Vagina (tissue), 2 donors: ENCODE data around the gene KDELR3. TPM values are rescaled to one million over a fixed set of nuclear protein-coding genes. Genes with fewer than 3 reads are reported as not detected.

Source experiments
- DNase-seq, 2 donors: peaks; one replicate each; pipeline ENCODE4 v3.0.0-alpha.2; 2017; ENCODE audit errors: extremely low spot score in 2 of 2
- H3K27ac ChIP-seq: fragments of 200-600 bp; sonication (generic); one replicate; pipeline ENCODE4 v1.5.1; 2019
- H3K27me3 ChIP-seq: fragments of 200-600 bp; sonication (generic); one replicate; pipeline ENCODE4 v1.5.1; 2019
- H3K36me3 ChIP-seq, 2 donors: fragments of 200-600 bp; sonication (generic); one replicate each; pipeline ENCODE4 v1.5.1; 2017 to 2019
- H3K4me1 ChIP-seq: fragments of 200-600 bp; sonication (generic); one replicate; pipeline ENCODE4 v1.5.1; 2019
- H3K4me3 ChIP-seq, 2 donors: fragments of 200-600 bp; sonication (generic); 1 replicate in 1 of 2; 2 replicates in 1 of 2; pipeline ENCODE4 v1.5.1; 2016 to 2019
- H3K9me3 ChIP-seq: fragments of 200-600 bp; sonication (generic); one replicate; pipeline ENCODE4 v1.5.1; 2019
- CTCF ChIP-seq, 3 experiments: fragments of 450-650 bp in 2 of 3; fragments of 200-600 bp in 1 of 3; sonication (generic) in 1 of 3; IDR thresholded peaks; one replicate each; pipeline ENCODE4 v1.5.1; 2017 to 2019; ENCODE audit warnings: antibody characterized with exemption in 3 of 3, mild to moderate bottlenecking in 2 of 3, moderate library complexity in 2 of 3
- POLR2A ChIP-seq, 2 donors: fragments of 450-650 bp; IDR thresholded peaks; one replicate each; pipeline ENCODE4 v1.6.1; 2017; ENCODE audit warnings: antibody characterized with exemption in 2 of 2, mild to moderate bottlenecking in 2 of 2, moderate library complexity in 2 of 2
- POLR2AphosphoS5 ChIP-seq, 2 donors: sonication (generic); formaldehyde crosslinking; IDR thresholded peaks; one replicate each; pipeline ENCODE4 v1.9.0; 2017; ENCODE audit warnings: antibody characterized with exemption in 2 of 2, mild to moderate bottlenecking in 2 of 2, low read depth in 1 of 2; ENCODE audit not compliant: insufficient read depth in 1 of 2
- intact Hi-C: fragments of 100-400 bp; cut with DNase I; formaldehyde crosslinking; loops from one replicate; pipeline ENCODE4 v1.15.1; 2023
- total RNA-seq: library from RNA; depleted of rRNA; stranded (reverse); fragments of >200 nt; gene quantifications from one replicate; pipeline ENCODE4 v1.2.3, GENCODE V29; 2016

Gene KDELR3
- total RNA-seq, 1 donor from 2014 or later: 3.9 TPM

GRCh38 chr22:38531251-38531938 is 63.5 kb downstream of the KDELR3 start:
- no peaks in the 10 kb centered on the region for H3K27me3 ChIP-seq
- TF ChIP-seq CTCF (IDR thresholded peaks at IDR 0.05) (no peak), POLR2AphosphoS5 (IDR thresholded peaks at IDR 0.05; ENCODE audit: insufficient read depth in 1 of 2, low read depth in 1 of 2) (no peak), POLR2A (IDR thresholded peaks at IDR 0.05) (no peak)
- DNase-seq: no peak
- intact Hi-C loops: no loop called here
- no peaks in the 10 kb centered on the region for H3K4me1 ChIP-seq
- H3K27ac ChIP-seq: no peak overlapping the region
- H3K36me3 ChIP-seq: no peaks in the 10 kb centered on the region
- no peaks in the 10 kb centered on the region for H3K9me3 ChIP-seq
- H3K4me3 ChIP-seq: no peak overlapping the region

Other genes starting within 250 kb of the KDELR3 start
- 50.8 TPM for gene TMEM184B, start 195.1 kb upstream of the KDELR3 start, total RNA-seq
- 162 TPM for gene CSNK1E, start 150.7 kb upstream of the KDELR3 start, total RNA-seq
- gene KCNJ4, start 12.9 kb upstream of the KDELR3 start, total RNA-seq: not detected
- 1,042 TPM for gene DDX17, start 38.2 kb downstream of the KDELR3 start, total RNA-seq
- gene DMC1, start 102.1 kb downstream of the KDELR3 start, total RNA-seq: 12.3 TPM
- 0.25 TPM for gene FAM227A, start 188.3 kb downstream of the KDELR3 start, total RNA-seq
- 11.8 TPM for gene CBY1, start 188.5 kb downstream of the KDELR3 start, total RNA-seq
- gene TOMM22, start 213.9 kb downstream of the KDELR3 start, total RNA-seq: 21.1 TPM
- 106 TPM for gene JOSD1, start 232.8 kb downstream of the KDELR3 start, total RNA-seq
- gene GTPBP1, start 237.8 kb downstream of the KDELR3 start, total RNA-seq: 69.5 TPM